GM18508 (cell line): ENCODE results near the gene CLEC16A.
"Not testable (repeated sequence)": the region's sequence is repeated elsewhere in the genome, so short reads cannot be mapped to it uniquely, and the experiment has no call there.

Source experiments
- ATAC-seq: cut with Tn5 transposase; IDR thresholded peaks from one replicate; pipeline ENCODE4 v1.9.1; 2021; ENCODE audit warnings: moderate number of reproducible peaks; ENCODE audit not compliant: insufficient read depth, unreplicated experiment

CLEC16A gene

GRCh38 chr16:10923146-10923649 lies 21.2 kb upstream of the CLEC16A start:
- ATAC-seq = no peak

DNA sequence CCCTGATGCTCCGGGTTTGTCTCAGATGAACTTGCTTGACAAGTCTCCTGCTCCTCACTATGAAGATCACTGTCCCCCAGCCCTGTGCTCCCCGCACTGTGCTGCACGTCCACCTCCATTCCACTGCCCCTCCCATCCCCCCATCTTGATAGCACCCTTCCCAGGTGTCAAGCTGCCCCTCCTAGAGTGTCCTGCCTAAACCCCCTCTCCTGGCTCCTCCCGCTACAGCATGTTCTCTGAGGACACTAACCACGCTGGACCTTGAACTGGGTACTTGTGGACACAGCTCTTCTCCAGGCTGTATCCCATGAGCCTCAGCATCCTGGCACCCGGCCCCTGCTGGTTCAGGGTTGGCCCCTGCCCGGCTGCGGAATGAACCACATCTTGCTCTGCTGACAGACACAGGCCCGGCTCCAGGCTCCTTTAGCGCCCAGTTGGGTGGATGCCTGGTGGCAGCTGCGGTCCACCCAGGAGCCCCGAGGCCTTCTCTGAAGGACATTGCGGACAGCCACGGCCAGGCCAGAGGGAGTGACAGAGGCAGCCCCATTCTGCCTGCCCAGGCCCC lies 20.6 kb upstream of the CLEC16A start:
- ATAC-seq = no peak

- ATAC-seq = not testable (repeated sequence)
These were observed 19.1 kb upstream of the CLEC16A start for GRCh38 chr16:10925285-10925684.

DNA sequence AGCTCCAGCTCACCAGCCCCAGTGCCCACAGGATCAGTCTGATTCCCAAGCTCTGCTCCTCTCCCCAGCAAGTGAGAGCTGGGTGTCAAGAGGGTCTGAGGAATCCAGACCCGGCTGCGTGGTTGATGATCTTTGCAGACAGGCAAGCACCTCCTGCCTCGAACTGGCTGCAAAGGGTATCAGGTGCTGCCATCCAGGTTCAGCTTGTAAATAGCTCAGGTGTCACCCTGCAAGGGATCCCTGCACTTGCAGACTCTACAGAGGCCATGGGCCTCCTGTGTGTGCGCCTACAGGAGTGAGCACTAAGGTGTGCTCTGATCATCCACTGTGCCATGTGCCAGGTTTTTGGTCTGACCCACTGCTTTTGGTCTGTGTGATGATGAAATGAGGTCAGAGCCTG lies 18.3 kb upstream of the CLEC16A start:
- ATAC-seq = no peak

GRCh38 chr16:10926867-10927266 lies 17.5 kb upstream of the CLEC16A start:
- no peak for ATAC-seq

GRCh38 chr16:10927497-10928112 lies 16.8 kb upstream of the CLEC16A start:
- no peak for ATAC-seq

- not testable (repeated sequence) for ATAC-seq
These were observed 15.3 kb upstream of the CLEC16A start for GRCh38 chr16:10929097-10929496.

- ATAC-seq = no peak
These were observed 14.3 kb upstream of the CLEC16A start for GRCh38 chr16:10929853-10930754.

- ATAC-seq = no peak
These were observed 13.6 kb upstream of the CLEC16A start for GRCh38 chr16:10930755-10931093.

- ATAC-seq = no peak
These were observed 13.2 kb upstream of the CLEC16A start for GRCh38 chr16:10931134-10931533.

GRCh38 chr16:10931977-10932632 lies 12.3 kb upstream of the CLEC16A start:
- ATAC-seq = no peak

- no peak for ATAC-seq
These were observed 11.2 kb upstream of the CLEC16A start for GRCh38 chr16:10932959-10933710.

DNA sequence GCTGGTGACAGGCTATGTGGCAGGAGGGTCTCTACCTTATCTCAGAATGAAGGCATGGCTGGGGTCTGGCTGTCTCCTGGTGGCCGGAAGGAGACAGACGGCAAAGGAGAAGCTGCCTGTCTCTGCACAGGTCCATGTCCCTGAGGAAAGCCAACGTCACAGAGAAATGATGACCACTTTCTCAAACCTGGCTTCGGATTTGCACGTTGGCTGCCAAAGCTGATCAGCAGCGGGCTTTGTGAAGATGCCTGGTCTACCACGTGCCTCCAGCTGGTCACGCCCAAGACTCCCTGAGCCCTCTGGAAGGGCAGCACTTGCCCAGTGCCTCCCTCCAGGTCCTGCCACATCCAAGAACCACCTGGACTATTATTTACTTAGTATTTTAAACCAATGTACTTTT lies 10.5 kb upstream of the CLEC16A start:
- ATAC-seq = no peak

DNA sequence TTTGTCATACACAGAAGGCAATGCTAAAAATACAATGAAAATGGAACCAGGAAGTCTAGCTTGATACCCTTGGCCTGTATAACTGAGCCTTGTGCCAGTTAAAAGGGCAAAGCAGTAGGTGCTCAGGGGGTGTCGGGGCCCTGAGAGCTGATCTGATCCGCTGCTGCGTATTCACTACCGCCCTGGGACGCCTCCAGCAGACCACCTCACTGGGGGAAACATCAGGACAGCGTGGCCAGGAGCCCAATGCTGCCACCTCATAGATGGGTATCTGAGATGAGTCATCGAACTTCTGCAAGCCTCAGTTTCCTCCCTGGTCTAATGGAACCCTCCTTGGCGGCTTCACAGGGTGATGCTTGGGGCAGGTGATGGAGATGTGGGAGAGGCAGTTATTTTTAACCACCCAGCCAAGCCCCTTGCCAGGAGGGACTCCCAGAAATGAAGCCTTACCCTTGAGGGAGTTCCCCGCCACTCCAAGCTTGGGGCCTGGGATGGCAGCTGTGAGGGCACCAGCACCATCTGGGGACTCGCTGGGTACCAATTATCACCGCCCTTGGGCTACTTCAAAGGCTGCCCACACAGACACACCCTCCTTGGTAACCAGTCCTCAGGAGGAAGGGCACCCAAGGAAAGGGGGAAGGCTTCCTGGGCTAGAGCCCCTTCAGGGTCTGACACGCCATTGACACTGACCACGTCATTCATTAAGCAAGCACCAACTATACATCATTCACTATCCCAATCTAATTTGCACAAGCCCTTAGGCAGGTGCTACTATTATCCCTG lies 9.8 kb upstream of the CLEC16A start:
- ATAC-seq = no peak

- no peak for ATAC-seq
These were observed 9.0 kb upstream of the CLEC16A start for GRCh38 chr16:10935226-10935915.

GRCh38 chr16:10936272-10936984 lies 7.9 kb upstream of the CLEC16A start:
- no peak for ATAC-seq

- ATAC-seq = no peak
These were observed 7.1 kb upstream of the CLEC16A start for GRCh38 chr16:10937068-10937859.
